GM18507 (cell line): ENCODE results near the gene AKIP1.
A peak's percentile ranks its signal among the peaks of the same experiment; 100 is the strongest.

Source experiments
- DNase-seq: peaks from one replicate; pipeline ENCODE4 v3.0.0; 2011; ENCODE audit warnings: low read depth; ENCODE audit not compliant: insufficient read length; ENCODE audit errors: extremely low spot score
- FAIRE-seq: peaks from 2 replicates; lab custom pipeline; 2011; peaks lifted over from hg19 to GRCh38; lab: Jason Lieb, UNC

AKIP1 gene

GRCh38 chr11:8947230-8947943, 36.4 kb downstream of the AKIP1 start:
- FAIRE-seq (no peak), DNase-seq (no peak)

- no peak for FAIRE-seq
Measured at GRCh38 chr11:8948886-8949285, 37.9 kb downstream of the AKIP1 start.

GRCh38 chr11:8956860-8957259, 45.9 kb downstream of the AKIP1 start:
- FAIRE-seq (no peak), DNase-seq (no peak)

More at GRCh38 chr11:8948886-8949285, 37.9 kb downstream of the AKIP1 start:
- DNase-seq, result no peak

DNA sequence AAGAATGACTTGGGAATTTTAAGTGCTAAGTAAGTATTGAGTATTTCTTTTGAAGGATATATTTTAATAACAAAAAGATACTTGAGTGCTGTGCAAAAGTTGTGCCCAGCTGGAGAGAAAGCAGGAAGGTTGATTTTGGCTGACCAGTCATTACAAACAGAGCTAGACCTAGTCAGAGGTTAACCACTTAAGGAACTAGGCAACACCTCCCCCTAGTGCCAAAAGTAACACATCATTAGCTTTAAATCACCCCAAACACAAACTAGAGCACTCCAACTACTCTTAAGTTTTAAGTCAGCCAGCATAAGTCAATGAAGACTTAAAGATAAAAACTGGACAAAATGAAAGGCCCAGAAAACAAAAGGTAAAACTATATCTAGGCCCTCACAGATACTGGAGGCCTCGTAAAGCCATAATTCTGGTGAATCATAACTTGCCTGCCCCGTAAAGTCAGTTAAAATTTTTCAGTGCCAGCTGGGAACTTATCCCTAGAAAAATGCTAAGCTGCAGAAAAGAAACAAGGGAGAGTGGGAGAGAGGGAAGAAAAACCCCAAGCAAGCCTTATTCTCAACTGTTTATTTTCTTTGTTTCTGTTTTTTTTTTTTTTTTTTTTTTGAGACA, 48.7 kb downstream of the AKIP1 start:
- peak; percentile 80 for FAIRE-seq
- DNase-seq, result peak; percentile 60

- FAIRE-seq (no peak), DNase-seq (no peak)
Measured at GRCh38 chr11:8961401-8961800, 50.4 kb downstream of the AKIP1 start.

GRCh38 chr11:8962841-8963240, 51.9 kb downstream of the AKIP1 start:
- DNase-seq (no peak), FAIRE-seq (no peak)

DNA sequence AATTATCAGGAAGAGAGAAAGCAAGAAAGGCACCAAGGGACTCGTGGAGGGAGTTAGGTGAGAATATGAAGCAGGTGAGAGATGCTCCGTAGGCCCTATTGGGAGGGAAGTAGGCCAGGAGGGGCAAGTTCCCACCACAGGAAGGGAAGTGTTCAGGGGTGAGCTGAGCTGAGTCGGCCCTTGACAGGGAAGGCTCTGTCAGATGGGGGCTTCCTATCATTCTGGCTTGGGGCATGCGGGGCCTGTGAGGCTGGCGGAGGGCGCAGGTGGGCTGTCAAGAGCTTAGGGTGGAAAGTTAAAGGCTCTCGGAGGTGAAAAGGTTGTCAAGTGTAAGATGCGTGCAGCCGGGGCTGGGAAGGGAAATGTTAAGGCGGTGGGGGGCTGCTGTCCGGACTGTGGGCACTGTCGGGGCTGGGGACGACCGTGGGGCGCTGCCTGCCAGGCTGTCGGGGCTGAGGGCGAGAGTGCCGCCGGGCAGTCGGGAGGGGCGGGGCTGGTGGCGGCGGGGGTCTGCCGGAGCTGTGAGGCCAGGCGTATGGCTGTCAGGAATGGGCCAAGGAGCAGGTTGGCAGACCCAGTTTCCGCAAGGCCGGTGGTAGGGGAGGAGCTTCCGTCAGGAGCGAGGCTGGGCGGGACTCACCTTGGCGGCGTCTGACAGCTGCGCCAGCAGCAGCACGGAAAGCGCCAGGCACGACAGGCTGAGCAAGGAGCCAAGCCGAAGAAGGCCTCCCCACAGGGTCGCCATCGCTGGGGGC, 52.8 kb downstream of the AKIP1 start:
- DNase-seq (peak; percentile 63), FAIRE-seq (no peak)

GRCh38 chr11:8964324-8965320, 53.6 kb downstream of the AKIP1 start, which contains the start of gene TMEM9B:
TSS of gene TMEM9B (minus strand) at chr11:8964442. CDS start at chr11:8964313, 129 bp downstream.
- DNase-seq (peak; percentile 67), FAIRE-seq (peak; percentile 94)

GRCh38 chr11:8967184-8967583, 56.2 kb downstream of the AKIP1 start:
- no peak for DNase-seq
- no peak for FAIRE-seq
